ENCODE measurements around the gene TRIP4. TPM values are rescaled to one million over a fixed set of nuclear protein-coding genes. Genes with fewer than 3 reads are reported as not detected.

Gene TRIP4
- polyA plus RNA-seq, 4 donors, result 38.9 to 45.0 (median 41.7) TPM

DNA sequence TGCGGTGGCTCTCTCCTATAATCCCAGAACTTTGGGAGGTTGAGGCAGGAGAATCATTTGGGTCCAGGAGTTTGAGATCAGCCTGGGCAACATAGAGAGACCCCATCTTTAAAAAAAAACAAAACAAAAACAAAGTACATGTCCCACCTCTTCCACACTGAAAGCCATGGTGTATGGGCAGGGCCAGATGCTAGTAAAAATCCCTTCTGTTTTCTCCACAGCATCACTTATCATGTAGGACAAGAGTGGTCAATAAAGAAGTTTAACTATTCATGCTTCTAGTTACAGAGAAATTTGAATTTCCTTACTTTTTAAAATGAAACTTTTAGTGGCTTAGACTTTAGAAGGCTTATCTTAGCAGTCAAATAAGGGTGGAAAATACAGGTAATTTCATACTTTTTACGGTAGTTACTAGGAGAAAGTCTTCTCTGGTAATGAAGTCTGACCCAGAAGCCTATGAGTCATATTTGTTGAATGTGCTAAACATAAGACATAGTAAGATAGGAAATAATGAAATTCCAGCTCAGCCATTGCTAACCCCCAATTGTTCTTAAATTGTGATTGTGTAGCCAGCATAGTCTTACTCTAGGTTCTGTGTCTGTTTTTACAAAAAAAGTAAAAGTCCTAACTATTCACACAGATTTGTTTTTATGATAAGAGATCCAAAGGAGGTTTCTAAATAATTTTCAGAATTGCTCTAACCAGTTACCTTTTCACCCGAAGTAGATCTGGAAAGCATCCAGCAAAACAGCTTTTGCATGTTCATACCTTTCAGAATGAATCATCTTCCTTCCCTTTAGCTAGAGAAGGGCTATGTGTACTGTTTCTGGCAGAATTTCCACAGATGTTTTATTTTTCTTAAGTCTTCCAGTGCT lies 56.3 kb downstream of the TRIP4 start:
- no peak for DNase-seq (ENCODE audit: low read depth in 4 of 4, low spot score in 3 of 4)

DNA sequence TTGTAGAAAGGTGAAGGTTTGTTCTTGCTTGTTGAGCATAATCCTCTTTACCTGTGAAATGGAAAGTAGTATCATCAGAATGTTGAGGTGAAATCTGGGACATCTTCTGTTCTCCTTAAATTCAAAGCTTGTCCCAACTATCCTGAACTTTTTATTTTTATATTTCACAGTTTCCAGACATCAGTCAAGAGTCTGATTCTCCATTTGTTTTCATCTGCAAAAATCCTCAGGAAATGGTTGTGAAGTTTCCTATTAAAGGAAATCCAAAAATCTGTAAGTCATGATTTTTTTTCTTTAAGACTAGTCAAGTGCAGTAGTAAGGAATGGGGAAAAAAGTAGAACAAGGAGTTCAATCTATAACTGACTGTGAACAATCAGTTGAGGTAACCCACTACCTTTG lies 57.2 kb downstream of the TRIP4 start:
- no peak for DNase-seq (ENCODE audit: low read depth in 4 of 4, low spot score in 3 of 4)

DNA sequence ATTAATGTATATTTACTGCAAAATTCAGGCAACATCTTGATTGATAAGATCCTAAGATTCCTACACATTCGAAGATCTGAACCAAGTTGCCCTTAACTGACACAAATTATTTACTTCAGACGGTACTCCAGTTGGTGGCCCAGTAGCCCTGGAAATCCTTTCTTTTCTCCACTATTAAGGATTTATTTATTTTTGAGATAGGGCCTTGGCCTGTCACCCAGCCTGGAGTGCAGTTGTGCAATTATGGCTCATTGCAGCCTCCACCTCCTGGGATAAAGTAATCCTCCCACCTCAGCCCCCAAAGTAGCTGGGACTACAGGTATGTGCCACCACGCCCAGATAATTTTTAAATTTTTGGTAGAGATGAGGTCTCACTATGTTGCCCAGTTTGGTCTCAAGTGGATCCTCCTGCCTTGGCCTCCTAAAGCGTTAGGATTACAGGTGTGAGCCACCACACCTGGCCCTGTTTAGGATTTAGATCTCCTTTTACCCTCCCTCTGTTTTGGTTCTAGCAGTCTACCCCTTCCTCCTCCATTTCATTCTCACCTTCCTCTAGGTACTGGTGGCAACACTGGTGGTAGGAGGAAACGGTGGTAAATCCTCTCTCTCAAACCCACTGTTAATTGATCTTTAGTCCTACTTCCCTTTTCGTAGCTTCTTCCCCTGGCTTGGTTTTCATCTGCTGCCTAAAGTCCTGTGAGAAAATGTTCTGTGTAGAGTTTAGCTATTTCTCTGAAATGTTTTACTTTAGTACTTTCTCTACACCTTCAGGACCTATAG lies 60.1 kb downstream of the TRIP4 start:
- no peak for DNase-seq (ENCODE audit: low read depth in 4 of 4, low spot score in 3 of 4)

DNA sequence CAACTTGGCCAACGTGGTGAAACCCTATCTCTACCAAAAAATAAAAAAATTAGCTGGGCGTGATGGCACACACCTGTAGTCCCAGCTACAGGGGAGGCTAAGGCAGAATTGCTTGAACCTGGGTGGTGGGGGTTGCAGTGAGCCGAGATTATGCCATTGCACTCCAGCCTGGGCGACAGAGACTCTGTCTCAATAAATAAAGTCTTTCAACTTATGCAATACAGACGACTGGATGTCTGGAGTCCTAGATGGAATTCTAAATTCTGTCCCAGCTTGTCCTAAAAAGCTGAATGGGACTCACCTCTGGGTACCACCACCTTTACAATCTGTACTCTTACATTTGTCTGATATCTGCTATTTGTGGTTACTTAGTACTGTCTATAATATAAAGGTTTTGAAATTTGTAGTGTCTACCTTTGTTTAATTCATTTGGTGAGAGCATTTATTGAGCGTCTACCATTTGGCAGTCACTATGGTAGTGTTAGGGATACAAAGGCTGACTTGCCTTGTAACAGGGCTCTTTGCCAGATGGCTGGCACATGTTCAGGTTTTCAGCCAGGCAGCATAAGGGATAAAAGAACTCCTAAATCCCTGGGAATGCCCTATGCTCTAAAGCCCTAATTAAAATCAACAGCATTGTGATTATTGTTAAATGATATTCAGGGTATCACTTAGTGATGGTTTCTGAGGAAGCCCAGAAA lies 65.5 kb downstream of the TRIP4 start:
- DNase-seq (ENCODE audit: low read depth in 4 of 4, low spot score in 3 of 4), result no peak

DNA sequence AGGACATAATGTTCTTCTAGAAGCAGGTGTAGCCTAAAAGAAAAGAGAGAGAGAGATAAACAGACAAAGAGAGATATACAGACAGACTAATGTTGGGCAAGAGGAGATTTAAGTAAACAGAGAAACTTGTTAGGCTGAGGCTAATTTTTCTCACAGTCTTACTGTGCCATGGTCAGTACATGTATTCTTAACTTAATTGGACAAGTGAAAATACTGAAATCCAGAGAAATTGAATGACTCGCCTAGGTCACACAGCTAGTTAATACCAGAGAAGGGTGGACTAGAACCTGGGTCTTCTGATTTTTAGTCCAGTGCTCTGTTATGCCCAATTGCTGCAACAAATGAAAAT lies 66.0 kb downstream of the TRIP4 start:
- DNase-seq (ENCODE audit: low read depth in 4 of 4, low spot score in 3 of 4), result no peak

DNA sequence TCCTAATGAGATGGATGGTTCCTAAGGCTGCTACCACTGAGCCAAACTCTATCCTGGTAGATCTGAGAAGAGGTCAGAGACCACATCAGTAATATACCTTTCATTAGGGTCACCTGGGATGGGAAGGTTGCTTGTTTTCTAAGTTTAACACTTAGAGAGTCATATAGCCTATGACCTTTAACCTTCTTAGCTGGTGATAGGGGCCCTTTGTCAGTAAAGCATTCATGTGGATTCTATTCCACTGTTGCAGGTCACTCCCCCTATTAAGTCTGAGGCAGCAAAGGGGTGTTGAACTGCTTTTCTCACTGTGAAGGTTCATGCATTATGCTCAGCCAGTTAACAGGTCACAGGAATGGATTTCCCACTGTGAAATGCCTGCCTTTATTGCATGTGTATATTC lies 66.6 kb downstream of the TRIP4 start:
- no peak for DNase-seq (ENCODE audit: low read depth in 4 of 4, low spot score in 3 of 4)

DNA sequence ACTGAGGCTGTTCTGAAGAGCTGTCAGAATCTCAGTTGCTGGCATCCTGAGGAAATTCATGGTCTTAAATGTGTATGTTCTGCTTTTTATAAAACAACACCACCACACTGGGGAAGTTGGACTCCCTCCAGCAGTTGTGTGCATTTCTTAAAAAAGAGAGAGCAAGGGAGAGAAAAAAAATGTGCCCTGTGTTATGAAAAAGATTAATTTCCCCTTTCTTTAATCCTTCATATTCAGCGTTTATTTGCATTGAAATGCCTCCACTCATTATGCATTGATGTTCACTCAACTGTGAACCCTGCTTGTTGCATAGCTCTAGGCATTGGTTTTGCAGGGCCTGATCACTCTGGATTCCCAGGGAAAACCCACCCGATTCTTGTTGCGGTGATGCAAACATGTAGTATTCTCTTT lies 68.3 kb downstream of the TRIP4 start:
- no peak for DNase-seq (ENCODE audit: low read depth in 4 of 4, low spot score in 3 of 4)

DNA sequence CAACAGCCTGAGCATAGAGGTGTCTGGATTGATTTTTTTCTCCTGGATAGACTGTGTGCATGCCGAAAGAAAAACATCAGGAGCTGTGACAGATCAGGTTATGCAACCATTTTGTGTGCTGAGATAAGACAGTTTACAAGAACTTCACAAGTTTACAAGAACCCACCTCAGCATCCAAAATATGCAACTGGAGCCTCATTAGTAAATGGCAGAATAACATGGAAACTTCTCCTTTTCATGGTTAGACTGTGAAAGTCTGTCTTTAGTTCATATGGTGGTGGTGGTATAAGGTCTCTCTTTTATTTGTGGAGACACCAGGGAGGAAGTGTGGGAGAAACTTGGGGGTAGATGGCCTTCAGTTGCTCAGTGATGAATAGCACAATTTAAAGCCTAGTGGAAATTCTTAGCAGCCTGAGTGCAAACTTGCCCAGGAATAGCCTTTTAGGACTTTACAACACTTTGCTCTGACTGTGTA lies 69.0 kb downstream of the TRIP4 start:
- DNase-seq (ENCODE audit: low read depth in 4 of 4, low spot score in 3 of 4), result no peak

DNA sequence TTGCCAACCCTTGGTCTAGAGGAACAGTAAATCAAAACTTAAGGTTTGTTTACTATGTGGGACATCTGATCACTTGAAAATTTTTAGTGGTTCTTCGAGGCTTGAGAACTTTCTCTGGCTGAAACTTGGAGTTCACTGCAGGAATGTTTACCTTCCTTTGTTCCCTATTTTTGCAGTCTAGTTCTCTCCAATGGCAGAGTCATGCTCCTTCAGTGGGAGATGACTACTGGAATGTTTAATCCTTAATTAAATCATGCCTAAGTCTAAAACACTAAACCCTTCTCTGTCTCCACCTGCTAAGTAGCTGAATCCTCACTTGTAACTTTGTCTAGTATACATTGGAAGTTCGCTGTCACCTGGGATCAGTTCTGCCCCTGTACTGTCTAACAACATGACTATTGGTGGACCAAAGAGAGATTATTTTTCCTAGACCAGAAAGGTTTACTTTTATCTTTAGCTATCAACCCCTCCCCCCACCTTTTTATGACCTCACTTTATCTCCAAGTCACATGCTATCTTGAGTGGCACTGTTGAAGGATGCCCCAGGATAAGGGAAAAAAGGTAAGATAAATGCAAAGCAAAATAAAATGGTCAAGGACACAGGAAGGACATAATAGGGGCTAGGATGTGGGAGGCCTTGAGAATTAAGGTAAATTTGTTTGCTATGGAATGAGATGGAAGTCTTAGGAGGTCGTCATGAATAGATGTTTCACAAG lies 71.6 kb downstream of the TRIP4 start:
- no peak for DNase-seq (ENCODE audit: low read depth in 4 of 4, low spot score in 3 of 4)

DNA sequence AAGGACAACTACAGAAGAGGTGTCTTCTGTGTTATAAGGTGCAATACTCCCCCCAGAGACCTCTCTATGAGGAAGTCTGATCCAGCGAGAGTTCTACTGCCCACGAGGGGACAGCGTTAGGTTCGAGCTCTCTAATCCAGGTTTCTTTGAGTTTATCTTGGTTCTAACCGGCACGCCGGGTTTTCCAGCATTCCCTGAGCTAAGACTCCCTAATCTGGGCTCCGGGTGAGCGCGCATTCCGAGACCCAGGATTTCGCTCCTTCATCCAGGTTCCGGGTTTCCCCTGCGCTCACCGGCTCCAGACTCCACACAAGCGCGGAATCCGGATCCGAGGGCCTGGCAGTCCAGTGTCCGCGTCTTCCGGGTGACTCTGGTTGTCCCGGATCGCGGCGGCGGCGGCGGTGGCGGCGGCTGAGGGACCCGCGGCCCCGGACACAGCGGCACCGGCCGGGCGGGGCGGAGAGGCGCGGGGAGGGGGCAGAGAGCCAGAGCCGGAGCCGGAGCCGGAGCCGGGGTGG lies 72.6 kb downstream of the TRIP4 start, which contains the start of gene ZNF609:
Gene ZNF609 (plus strand): TSS at position 373 of the 518 bp plus-strand sequence. CDS start 38,842 bp downstream, outside the sequence.
- DNase-seq (ENCODE audit: low read depth in 4 of 4, low spot score in 3 of 4), result peak; percentile 81 to 95 (median 92)

DNA sequence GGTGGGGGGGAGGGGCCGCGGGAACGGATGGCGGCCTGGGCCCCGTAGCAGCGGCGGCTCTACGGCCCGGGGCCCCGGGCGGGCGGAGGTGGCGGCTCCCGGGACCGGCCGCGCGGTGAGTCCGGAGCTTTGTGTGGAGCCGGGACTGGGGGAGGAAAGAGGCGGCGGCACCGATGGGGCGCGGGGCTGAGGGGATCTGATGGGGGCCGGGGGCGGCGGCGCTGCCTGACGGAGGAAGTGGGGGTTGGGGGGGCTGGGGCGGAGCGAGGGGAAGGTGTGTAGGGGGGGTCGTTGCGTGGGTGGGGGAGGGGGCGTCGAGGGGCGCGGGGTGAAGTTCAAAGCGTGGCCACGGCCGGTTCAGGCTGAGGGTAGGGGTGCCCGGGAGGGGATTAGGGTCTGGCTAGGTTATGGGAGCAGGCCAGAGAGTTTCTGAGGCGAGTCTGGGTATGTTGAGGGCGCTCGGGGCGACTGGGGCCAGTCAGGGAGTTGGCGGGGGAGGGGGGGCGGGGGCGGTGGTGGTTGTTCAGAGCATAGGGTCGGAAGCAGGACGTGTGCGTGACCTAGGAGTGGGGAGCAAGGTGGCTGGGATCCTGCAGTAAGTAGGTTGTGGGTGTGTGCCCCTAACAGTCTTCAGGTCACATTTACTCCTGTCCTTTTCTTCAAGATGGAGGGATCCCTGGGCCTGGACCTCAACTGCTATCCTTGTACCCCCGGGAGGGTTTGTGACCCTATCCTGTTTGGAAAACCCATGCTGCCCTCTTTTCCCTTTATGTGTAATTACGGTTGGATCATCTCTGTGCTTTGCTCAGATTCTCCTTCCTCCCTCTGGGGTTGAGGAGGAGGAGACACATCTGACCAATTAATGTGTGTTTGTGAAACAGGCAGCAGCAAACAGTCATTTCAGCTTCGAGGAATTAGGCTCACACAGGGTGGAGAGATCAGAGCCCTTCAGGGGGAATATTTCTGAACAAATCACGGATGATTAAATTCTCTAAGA lies 73.4 kb downstream of the TRIP4 start:
- peak in 3 of 4 donors; percentile 53 to 58 (median 58) for DNase-seq (ENCODE audit: low read depth in 4 of 4, low spot score in 3 of 4)

DNA sequence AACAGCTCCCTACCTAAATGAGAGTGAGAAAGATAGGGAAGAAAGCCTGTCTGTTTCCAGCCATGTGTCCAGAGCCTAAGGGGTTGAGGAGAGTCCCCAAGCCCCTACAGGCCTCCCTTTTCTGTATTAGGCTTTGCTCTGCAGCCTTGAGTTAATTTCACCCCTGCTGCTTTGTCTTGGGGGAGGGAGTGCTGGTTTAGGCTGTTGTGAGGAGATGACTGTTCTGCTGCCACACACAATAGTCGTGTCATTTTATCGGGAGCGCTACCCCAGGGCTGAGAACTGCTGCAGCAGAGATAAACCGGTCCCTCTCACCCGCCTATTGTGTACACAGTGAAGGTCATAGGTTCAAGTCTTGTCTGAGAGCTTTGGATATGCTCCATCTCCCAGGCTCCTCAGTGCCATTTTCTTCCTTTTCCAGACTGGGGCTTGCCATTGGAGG lies 74.1 kb downstream of the TRIP4 start:
- no peak for DNase-seq (ENCODE audit: low read depth in 4 of 4, low spot score in 3 of 4)

DNA sequence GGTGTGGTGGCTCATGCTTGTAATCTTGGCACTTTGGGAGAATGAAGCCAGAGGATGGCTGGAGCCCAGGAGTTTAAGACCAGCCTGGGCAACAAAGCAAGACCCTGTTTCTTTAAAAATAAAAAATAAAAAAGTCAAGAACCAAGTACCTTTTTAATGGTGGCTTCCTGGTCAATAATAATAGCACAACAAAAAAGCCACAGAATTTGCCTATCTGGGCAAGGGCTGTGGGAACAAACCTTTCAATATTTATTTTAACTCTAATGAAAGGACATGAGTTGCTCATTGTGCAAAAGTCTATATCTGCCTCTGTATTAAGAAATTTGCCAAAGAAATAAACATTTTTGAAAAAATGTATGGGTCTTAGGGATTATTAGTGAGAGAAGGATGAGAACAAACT lies 74.9 kb downstream of the TRIP4 start:
- DNase-seq (ENCODE audit: low read depth in 4 of 4, low spot score in 3 of 4), result no peak

DNA sequence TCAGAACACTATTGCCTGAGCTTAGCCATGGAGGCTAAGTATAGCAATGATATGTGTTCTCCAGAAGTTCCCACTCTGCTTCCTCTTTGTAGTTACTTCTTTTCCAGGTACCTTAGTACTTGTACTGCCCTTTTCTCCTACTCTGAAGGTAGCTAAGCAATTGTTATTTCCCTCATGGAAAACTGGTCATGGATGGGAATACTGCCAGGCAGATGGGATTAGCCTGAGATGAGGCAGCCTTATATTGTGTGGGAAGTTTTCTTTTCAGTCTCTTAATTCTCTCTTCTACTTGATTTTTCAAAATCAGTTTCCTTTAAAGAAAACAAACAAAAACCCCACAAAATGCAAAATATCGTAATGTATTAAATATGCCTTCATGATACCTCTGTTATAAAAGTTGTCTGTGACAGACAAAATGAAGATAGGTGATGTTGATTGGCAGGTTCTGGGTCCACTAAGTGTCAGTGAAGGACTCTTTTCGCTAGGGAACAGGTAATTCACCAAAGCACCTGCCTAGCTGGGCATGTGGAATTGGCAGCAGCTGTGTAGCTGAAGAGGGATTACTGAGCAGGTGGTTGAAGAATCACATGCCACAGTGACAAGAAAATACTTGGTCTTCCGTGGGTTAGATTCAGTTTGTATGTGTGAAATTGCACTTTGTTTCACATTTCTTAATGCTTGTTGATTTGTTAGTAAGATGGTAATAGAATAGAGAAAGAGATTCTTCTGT lies 76.8 kb downstream of the TRIP4 start:
- DNase-seq (ENCODE audit: low read depth in 4 of 4, low spot score in 3 of 4), result no peak

DNA sequence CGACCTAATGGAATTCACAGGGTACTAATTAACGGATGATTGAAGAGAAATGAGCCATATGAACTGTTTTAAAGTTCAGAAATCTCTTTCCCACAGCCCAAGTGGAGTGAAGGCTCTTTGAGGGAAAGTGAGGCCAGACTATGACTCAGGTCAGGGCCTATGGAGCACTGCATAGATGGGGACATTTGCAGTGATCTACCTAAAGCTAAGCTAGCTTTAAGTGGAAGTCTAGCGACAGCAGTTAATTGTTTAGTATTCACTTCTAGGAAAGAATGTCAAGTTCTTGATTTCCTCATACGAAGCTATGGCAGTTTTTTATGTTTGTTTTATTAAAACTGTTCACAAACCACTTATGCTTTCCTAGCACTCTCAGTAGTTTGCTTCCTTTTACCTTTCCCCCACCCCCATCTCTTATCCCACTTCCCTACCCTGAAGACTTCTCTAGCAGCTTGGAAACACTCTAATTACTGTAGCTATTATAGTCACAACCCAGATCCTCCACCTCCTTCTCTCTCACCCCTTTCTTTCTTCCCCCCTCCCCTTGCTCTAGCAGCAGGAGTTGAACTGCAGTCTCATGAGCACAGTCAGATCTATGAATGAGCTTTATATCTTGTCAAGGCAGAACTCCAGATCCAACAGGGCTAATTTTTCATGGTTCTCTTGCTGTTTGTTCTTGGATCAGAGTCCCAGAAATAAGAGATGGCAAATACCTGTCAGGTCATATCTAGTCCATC lies 78.9 kb downstream of the TRIP4 start:
- no peak for DNase-seq (ENCODE audit: low read depth in 4 of 4, low spot score in 3 of 4)

DNA sequence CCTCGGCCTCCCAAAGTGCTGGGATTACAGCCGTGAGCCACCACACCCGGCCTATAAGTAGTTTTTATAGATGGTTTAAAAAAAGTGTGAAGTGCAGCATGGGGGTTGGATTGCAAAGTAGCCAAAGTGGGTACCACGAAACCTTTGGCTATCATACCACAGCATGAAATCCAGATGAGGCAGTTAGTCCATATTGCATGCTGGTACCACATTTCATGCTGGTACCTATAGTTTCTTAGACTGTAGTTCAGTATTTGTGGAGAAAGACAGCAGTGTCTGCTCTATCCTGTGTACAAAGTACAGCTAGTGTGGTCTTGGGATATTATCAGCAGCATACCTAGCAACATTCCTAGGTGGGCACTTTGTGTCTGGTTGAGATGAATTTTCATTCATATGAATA lies 84.5 kb downstream of the TRIP4 start:
- DNase-seq (ENCODE audit: low read depth in 4 of 4, low spot score in 3 of 4), result no peak

DNA sequence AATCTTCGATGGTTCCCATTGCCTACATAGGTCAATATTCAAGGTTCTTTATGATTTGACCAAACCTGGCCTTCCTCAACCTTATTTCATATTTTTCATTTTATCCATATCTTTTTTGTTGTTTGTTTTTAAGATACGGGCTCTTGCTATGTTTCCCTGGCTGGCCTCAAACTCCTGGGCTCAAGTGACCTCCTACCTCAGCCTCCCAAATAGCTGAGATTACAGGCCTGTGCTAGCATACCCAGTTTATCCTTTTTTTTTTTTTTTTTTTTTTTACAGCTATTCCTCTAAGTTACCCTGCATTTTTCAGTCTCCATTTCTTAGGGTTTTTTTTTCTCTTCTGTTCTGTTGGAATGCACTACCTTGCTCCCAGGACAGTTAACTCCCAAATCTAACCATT lies 87.2 kb downstream of the TRIP4 start:
- no peak for DNase-seq (ENCODE audit: low read depth in 4 of 4, low spot score in 3 of 4)

DNA sequence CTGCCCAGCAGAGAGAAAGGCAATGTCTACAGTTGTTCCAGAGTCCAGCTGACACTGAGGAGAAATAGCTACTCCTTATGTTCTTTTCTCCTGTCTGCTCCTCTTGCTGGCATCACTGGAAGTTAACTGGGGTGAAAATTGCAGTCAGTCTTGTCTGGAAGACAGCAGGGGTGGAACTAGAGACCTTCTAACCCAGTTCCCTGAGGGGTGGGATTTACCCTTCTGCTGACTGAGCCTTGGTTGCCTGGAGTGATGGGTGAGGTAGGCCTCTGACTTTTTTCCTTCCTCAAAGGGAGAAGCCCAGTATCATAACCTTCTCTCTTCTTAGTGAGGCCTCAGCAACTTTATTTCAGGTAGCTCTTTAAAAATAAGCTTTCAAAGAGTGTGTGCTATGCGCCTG lies 88.9 kb downstream of the TRIP4 start:
- DNase-seq (ENCODE audit: low read depth in 4 of 4, low spot score in 3 of 4), result no peak

Data from left renal pelvis (tissue), 4 donors.